Tibial nerve (tissue), 4 donors: Measurements from ENCODE around the gene MDH1B.
"Not testable (repeated sequence)": the region's sequence is repeated elsewhere in the genome, so short reads cannot be mapped to it uniquely, and the experiment has no call there.

Experiments
- CTCF ChIP-seq, 5 experiments: fragments of 200-600 bp in 3 of 5; fragments of 450-650 bp in 2 of 5; sonication (generic) in 3 of 5; IDR thresholded peaks; one replicate each; pipeline ENCODE4 v1.5.1; 2016 to 2019; ENCODE audit warnings: antibody characterized with exemption in 5 of 5, mild to moderate bottlenecking in 3 of 5, moderate library complexity in 2 of 5
- EP300 ChIP-seq, 2 donors: sonication (generic); formaldehyde crosslinking; IDR thresholded peaks; one replicate each; pipeline ENCODE4 v1.6.1; 2017; ENCODE audit warnings: antibody characterized with exemption in 2 of 2, mild to moderate bottlenecking in 1 of 2
- POLR2A ChIP-seq, 2 donors: fragments of 450-650 bp; IDR thresholded peaks; one replicate each; pipeline ENCODE4 v1.6.1; 2017; ENCODE audit warnings: antibody characterized with exemption in 2 of 2, mild to moderate bottlenecking in 2 of 2, moderate library complexity in 2 of 2

DNA sequence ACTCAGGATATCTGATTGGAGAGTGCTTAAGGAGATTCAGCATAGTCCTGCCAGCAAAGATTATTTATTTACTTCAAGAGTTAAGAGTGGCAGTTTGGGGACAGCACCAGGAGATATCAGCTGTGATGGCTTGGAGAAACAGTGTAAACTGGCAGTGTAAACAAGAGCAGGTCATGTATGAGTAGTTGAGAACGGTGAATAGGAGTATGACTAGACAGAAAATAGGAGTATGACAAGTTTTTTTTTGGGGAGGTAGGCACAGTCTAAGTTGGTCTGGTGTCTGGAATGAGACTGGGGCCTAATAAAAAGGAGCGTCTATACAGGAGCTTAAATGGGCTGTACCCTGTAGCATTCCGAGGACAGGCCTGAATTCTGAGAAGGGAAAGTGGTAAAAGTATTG is 42.5 kb upstream of the MDH1B start:
- TF ChIP-seq CTCF, EP300, POLR2A (IDR thresholded peaks at IDR 0.05): not testable (repeated sequence)
